T-helper 1 cell treated with Interleukin-12 subunit alpha and Interleukin-12 subunit beta and Interleukin-4 antibody, amounts not matched to agents 30 ng/mL and 1 ng/mL, for 36 hours (primary cell): Measurements from ENCODE around the gene PYROXD2. TPM values are rescaled to one million over a fixed set of nuclear protein-coding genes. Genes with fewer than 3 reads are reported as not detected.

ENCODE experiments used
- intact Hi-C: fragments of 100-400 bp; cut with micrococcal nuclease; formaldehyde crosslinking; loops from one replicate; pipeline ENCODE4 v1.15.1; 2024
- total RNA-seq: library from RNA; stranded (reverse); gene quantifications from 2 replicates; pipeline ENCODE4 v1.2.3, GENCODE V29; 2022

Gene PYROXD2
- 7.1 and 8.1 TPM in 2 replicates for total RNA-seq

DNA sequence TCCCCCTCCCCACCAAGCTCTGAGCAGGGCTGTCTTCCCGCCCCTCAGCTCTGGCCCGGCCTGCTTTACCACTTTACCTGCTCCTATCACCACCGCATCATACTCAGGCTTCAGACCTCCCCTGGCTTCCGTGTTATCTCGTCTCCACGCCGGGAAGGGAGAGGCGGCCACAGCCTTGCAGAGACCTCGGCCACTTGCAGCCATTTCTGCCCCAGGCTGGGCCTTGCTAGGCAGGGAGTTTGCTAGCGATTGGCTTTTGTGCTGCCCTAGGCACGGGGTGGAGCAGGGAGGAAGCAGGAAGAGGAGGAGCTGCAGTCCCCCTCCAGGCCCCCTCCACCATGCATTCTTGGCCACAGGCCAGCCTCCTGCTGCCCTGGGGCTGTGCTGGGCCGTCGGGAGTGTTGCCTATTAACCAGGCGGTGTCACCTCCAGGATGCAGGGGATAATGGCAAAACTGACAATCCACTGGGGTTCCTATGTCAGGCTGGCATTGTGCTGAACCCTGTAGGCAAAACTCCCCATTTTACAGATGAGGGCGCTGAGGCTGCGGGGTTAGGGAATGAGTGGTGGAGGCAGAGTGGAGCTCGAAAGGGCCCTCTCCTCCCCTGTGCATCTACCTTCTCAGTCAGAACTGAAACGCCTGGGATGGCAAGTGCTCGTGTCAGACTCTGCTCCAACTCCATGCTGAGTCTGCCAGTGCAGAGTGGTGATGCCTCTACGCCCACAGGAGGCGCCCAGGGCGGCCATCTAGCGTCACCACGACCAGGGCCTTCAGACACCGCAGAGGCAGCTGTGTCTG, at the start of gene PYROXD2:
Gene PYROXD2, minus strand, starts transcription at position 251 of the 799 bp plus-strand sequence. Its CDS starts 47 bp downstream, at position 204.
- intact Hi-C loops = loop anchor here (2.0 kb wide), 1 partner anchor 32 kb away; the partner anchor contains the start of gene HPS1

- intact Hi-C loops = no loop called here
Observed at GRCh38 chr10:98463976-98464754, 49.2 kb upstream of the PYROXD2 start.

DNA sequence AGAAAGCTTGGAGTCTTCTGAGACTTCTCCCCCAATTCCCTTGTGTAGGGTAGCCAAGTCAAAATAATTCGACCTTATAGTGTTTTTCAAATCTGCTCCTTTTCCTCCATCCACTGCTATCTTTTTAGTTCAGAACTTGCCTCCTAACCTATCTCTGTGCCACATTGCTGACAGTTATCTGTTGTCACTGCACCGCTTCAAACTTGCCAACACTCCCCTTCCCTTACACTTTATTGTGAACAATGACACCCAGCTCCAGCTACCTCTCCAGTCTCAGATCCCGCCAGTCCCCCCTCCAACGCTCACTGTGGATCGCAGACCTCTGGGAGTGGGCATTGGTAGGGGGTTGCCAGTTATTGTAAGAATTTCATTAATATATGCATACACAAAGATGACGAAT, 48.0 kb upstream of the PYROXD2 start:
- intact Hi-C loops = no loop called here

GRCh38 chr10:98461500-98461842, 46.5 kb upstream of the PYROXD2 start:
- intact Hi-C loops = no loop called here

DNA sequence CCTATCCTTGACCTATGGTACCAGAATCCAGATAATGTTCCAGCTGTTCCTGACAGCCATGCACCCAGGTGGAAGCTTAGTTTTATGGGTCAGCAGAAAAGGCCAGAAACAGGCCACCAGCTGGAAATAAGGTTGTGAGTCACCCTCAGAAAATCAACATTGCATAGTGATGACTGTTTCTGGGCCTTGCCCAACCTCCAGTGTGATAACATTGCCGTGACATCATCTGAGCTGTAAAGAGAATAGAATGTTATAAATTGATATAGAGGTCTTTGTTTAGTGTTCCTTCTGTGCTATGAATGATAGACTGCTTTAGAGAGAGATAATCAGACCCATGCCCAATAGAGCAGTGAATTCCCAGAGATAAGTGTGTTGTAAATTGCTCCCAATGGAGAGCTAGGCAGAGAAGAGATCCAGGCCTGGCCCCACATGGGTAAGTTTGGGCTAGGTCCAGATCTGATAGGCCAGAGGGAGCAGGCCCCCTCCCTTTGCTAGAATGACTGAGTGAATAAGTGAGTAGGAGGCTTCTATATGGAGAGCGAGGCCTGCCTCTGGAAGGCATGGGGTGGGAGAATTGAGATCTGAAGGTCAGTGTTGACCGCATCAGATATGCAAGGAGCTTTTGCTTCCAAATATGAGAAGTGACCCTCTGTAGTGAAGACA, 46.0 kb upstream of the PYROXD2 start:
- intact Hi-C loops = no loop called here

GRCh38 chr10:98458809-98459784, 44.1 kb upstream of the PYROXD2 start:
- intact Hi-C loops = no loop called here

DNA sequence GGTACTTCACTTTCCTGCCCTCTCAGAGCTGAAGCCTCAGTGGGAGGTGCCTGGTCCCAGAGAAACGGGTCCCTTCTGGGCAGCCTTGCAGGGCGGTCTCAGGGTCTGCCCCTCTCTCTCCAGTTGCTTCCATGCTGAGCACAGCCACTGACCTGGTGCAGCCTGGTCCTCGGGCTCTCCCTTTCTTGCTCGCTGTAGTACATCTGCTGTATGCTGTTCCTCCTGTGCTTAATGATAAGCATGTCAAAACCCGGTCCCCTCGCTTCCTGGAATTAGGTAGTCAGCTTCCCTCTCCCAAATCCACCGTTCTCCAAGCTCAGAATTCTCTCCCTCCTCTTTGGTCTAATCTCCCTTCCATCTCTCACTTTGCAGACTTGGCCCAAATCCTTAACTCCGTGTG, 42.7 kb upstream of the PYROXD2 start:
- intact Hi-C loops = no loop called here

- intact Hi-C loops = no loop called here
Observed at GRCh38 chr10:98456686-98457482, 41.9 kb upstream of the PYROXD2 start.

DNA sequence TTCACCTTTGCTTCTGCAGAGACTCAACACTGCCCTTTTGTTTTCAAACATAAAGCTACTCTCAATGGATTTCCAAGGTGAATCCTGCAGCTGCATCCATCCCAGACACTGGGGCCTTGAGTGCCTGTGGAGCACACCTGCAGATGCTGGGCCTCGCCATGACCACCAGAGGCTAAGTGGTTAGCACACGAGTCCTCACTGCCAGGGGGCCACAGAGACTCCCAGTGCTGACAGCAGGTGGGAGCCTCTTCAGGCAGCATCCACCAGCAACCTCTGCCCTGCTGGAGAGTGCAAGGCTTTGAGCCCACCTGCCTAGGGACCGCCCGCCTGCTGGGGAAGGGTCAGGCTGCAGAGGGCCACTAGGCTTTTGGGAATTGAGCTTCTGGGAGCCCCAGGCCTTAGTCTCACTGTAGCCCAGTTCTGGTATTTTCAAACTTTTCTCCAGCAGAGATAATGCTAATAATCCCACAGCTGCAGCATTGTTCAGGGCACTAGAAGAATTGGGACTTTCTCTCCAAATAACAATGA, 41.1 kb upstream of the PYROXD2 start:
- intact Hi-C loops = no loop called here

- intact Hi-C loops = no loop called here
Observed at GRCh38 chr10:98453729-98454128, 38.7 kb upstream of the PYROXD2 start.

- intact Hi-C loops = no loop called here
Observed at GRCh38 chr10:98450618-98451017, 35.6 kb upstream of the PYROXD2 start.

- intact Hi-C loops = loop anchor here (5.0 kb wide), 1 partner anchor 1732 kb away; no protein-coding TSS in a partner anchor
Observed at GRCh38 chr10:98449287-98449686, 34.3 kb upstream of the PYROXD2 start.

- intact Hi-C loops = loop anchor here (1.0 to 5.0 kb wide), 9 partner anchors 21 to 1729 kb away; partner anchors contain the start of genes AVPI1, GOT1, PYROXD2 and SLC25A28
Observed at GRCh38 chr10:98446661-98447221, 31.8 kb upstream of the PYROXD2 start, which contains the start of gene HPS1. HPS1 (minus strand) TSS chr10:98446935; CDS start chr10:98443240, 3,695 bp downstream.

GRCh38 chr10:98446151-98446660, 31.2 kb upstream of the PYROXD2 start:
- intact Hi-C loops = loop anchor here (1.0 to 5.0 kb wide), 9 partner anchors 21 to 1729 kb away; partner anchors contain the start of genes AVPI1, GOT1, PYROXD2 and SLC25A28

- intact Hi-C loops = loop anchor here (5.0 kb wide), 1 partner anchor 1728 kb away; no protein-coding TSS in a partner anchor
Observed at GRCh38 chr10:98445200-98445812, 30.3 kb upstream of the PYROXD2 start.

- intact Hi-C loops = loop anchor here (5.0 kb wide), 1 partner anchor 1727 kb away; no protein-coding TSS in a partner anchor
Observed at GRCh38 chr10:98444314-98445006, 29.5 kb upstream of the PYROXD2 start.

- intact Hi-C loops = no loop called here
Observed at GRCh38 chr10:98438715-98439114, 23.7 kb upstream of the PYROXD2 start.
